Activated CD8-positive, alpha-beta memory T cell treated with anti-CD3 and anti-CD28 coated beads, Interleukin-2, amount 50 U/mL, for 48 hours (primary cell): ENCODE results near the gene PEX11B.

Source experiments
- DNase-seq: peaks from one replicate; pipeline ENCODE4 v3.0.0-alpha.2; 2020

Gene PEX11B

GRCh38 chr1:145863282-145864018 lies 55.1 kb downstream of the PEX11B start:
- no peak for DNase-seq
